A549 (cell line): Measurements from ENCODE around the gene FBXO24.

Experiments used
- CTCF ChIP-seq: fragments of >200 bp; sonication (Bioruptor Twin); formaldehyde crosslinking; IDR thresholded peaks from 3 replicates; pipeline ENCODE4 v1.5.1; 2016
- EP300 ChIP-seq, 2 experiments: fragments of >200 bp; sonication (Bioruptor Twin); formaldehyde crosslinking; IDR thresholded peaks; 2 replicates in 1 of 2; 3 replicates in 1 of 2; pipeline ENCODE4 v1.6.1; 2016 to 2017
- FOSL2 ChIP-seq, 2 experiments: fragments of 450-650 bp in 1 of 2; fragments of >200 bp in 1 of 2; sonication (Bioruptor Twin) in 1 of 2; formaldehyde crosslinking; IDR thresholded peaks; 2 replicates each; pipeline versions ENCODE4 v1.5.0 to v1.6.1; 2016 to 2020; ENCODE audit warnings: mild to moderate bottlenecking in 1 of 2, moderate library complexity in 1 of 2
- POLR2A ChIP-seq: IDR thresholded peaks from 2 replicates; pipeline ENCODE4 v1.6.1; 2012; ENCODE audit warnings: mild to moderate bottlenecking, low read length

GRCh38 chr7:100573691-100574361, 12.3 kb upstream of the FBXO24 start, which contains the start of gene SAP25:
- TF ChIP-seq EP300 (IDR thresholded peaks at IDR 0.05) = no peak
- TF ChIP-seq CTCF = peak; percentile 28
- no peak for TF ChIP-seq POLR2A
- no peak for TF ChIP-seq FOSL2 (IDR thresholded peaks at IDR 0.05)
- TF ChIP-seq FOSL2 (CRISPR knock-in tag; IDR thresholded peaks at IDR 0.05) = no peak
